ENCODE data around the gene SSTR4.

SSTR4 gene

DNA sequence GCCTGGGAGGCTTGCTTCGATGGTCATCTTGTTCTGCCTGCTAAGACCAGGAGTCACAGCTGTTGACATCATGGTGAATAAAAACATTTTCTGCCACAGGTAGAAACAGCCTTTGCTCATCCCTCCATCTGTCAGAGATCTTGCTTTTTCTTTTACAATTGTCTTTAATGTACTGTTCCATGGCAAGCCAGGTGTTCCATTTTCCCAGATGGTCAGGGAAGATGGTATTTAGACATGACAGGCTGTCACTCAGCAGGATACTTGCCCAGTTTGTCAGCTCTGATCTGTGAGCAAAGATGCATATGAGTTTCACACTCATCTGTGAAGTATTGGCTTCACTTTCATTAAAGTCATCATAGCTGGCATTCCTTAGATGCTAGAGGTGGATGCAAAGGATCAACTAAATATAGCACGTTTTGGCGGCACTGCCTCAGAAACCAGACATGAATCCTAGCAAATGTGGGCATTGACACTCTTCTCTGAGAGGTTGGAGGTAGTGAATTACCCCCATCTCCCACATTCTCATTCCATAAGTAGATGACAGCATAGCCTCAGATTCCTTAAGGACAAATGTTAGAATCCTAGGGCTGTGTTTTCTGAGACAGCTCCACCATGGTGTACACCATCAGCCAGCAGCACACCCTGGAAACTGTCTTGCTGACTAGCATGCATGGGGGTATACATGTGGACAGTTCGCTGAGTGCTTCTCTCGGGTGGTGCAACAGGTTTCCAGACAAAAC lies 4.2 kb downstream of the SSTR4 start:
- H3K4me3 ChIP-seq (ENCODE audit: low read depth, low read length): no peak overlapping the region
- no peak for DNase-seq (ENCODE audit: low read depth)

DNA sequence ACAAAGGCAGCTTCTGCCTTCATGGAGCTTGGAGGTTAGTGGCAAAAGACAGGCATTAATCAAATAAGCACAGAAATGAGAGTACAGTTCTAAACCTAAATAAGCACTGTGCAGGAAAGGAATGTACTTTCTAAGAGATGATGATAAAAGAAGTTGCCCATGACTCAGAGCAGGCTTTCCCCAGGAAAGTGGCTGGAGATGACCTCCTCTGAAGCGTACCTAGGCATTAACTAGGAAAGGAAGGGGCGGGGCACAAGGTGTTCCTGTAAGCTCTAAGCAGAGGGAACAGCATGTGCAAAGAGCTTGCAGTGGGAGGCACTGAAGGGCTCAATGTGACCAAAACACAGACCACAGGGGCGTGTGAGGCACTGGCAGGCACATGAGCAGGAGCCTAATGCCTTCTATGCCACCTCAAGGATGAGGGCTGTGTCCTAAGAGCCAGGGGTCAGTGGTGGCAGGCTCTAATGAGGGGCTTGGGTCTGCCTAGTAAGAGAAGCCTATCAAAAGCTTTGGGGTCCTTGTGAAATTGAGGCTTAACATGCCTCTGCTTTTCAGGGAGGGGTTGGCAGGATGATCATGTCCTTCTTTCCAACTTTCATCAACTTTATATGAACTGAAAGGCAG lies 4.9 kb downstream of the SSTR4 start:
- DNase-seq (ENCODE audit: low read depth): no peak
- no peak overlapping the region for H3K4me3 ChIP-seq (ENCODE audit: low read depth, low read length)

DNA sequence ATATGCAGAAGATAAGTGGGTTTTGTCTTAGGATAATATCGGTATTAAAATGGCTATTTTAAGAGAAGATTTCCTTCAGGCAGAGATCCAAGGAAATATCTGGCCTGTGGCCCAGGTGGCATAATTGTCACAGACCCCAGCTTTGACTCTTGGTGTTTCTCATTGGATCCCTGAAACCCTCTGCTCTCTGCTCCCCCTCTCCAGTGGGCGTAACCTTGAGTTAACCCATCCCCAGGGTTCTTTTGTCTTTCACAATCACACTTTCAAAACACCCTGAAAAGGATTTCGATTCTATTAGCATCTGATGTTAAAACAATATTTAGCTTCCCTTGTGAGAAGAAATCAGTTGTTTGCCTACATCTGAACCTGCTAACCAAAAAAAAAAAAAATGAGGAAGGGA lies 7.2 kb downstream of the SSTR4 start:
- no peak overlapping the region for H3K4me3 ChIP-seq (ENCODE audit: low read depth, low read length)
- no peak for DNase-seq (ENCODE audit: low read depth)

- H3K4me3 ChIP-seq (ENCODE audit: low read depth, low read length): no peak overlapping the region
- DNase-seq (ENCODE audit: low read depth): no peak
These were observed 8.3 kb downstream of the SSTR4 start for GRCh38 chr20:23043376-23043775.

- H3K4me3 ChIP-seq (ENCODE audit: low read depth, low read length): no peak overlapping the region
- DNase-seq (ENCODE audit: low read depth): no peak
These were observed 11.3 kb downstream of the SSTR4 start for GRCh38 chr20:23046431-23046830.

- peak overlapping the region; percentile 53 for H3K4me3 ChIP-seq (ENCODE audit: low read depth, low read length)
- no peak for DNase-seq (ENCODE audit: low read depth)
These were observed 12.1 kb downstream of the SSTR4 start for GRCh38 chr20:23047001-23047737.

DNA sequence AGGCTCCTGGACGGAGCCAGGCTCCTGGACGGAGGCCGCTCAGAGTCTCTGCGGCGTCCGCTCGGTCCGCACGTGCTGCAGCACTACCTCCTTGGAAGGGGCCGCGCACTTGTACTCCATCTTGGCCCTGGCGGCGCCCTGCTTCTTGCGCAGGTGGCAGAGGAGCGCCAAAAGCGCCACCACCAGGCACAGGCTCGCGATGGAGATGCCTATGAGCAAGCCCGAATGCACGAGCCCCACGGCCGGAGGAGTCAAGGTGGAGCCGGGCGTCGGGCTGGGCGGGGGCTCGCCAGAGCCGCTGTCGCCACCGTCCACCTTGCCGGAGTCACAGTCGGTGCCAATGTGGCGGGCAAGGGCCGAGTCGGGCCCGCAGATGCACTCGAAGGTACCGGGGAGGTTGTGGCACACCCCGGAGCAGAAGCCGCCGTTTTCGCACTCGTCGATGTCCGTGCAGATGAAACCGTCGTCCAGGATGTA lies 12.7 kb downstream of the SSTR4 start:
- H3K4me3 ChIP-seq (ENCODE audit: low read depth, low read length): peak overlapping the region; percentile 53
- DNase-seq (ENCODE audit: low read depth): no peak

- peak overlapping the region; percentile 53 for H3K4me3 ChIP-seq (ENCODE audit: low read depth, low read length)
- DNase-seq (ENCODE audit: low read depth): no peak
These were observed 13.4 kb downstream of the SSTR4 start for GRCh38 chr20:23048283-23049200.

- DNase-seq (ENCODE audit: low read depth): no peak
- peak within 1 kb of the TSS; percentile 53 for H3K4me3 ChIP-seq (ENCODE audit: low read depth, low read length)
These were observed 14.3 kb downstream of the SSTR4 start, which contains the start of gene THBD for GRCh38 chr20:23049201-23050075. Gene THBD, minus strand, starts transcription at chr20:23049672. Its CDS starts 168 bp downstream, at chr20:23049504.

DNA sequence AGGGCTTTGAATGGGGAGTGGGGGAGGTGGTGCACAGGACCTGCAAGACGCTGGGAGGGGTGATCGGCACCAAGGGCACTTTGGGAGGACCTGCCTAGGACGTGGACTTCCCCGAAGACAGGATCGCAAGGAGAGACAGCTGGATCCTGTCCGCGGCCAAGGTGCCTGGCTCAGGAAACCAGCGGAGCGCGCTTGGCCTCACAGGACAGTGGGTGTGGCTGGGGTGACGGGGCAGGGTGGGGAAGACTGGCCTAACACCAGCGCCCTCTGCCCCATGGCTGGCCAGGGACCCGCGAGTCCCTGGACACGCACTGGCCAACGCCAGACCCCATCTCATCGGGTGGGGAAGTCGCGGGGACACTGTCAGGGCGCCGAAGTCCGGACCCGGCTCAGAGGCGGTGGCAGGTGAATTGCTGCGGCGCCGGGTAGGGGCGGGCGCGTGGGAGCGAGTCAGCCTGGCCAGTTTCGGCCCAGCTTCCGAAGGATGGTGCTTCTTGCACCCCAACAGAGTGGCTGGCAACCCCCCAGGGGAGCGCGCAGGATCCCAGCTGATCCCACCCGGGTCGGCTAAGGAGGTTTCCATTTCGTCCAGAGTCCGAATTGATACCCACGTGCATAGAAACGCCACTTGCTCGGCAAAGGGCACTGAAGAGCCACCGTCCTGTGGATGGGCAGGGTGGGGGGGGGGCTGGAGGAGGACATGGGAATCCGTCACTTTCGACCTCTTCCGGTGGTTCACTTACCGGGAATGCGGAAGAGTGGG lies 15.1 kb downstream of the SSTR4 start:
- H3K4me3 ChIP-seq (ENCODE audit: low read depth, low read length): peak overlapping the region; percentile 53
- DNase-seq (ENCODE audit: low read depth): no peak

DNA sequence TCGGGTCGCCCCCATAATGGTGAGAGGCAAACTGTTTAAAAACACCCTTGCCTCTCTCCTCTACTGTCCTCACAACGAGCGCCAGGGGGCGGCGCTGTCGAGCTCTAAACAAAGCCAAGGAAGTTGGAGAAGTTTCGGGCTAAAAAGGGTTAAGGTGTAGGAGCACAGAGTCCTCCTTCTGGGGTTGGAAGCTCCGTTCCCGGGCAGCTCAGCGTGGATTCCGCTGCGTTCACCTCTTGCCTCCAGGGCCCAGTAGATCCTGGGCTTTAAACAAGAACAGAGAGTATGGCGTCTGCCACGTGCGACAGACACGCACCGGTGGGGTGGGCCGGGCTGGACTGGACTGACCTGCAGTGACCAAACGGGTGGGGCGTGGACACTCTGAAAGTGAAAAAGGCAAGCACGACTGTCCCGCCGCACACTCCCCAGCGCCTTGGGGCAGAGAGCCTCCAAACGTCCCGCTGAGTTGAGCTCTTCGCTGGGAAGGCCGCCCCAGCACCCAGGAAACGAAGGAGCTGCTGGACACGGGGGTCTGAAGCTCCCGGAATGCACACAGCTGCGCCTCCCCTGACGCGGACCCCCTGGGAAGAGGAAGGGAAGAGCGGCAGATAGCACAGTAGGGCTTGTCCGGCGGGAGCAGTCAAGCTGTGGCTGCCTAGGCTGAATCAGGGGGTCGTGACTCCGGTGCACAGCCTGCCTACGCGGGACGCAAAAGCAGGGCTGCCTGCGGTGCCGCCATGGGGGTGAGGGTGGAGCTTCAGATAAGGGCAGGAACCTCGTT lies 15.9 kb downstream of the SSTR4 start:
- peak overlapping the region; percentile 53 for H3K4me3 ChIP-seq (ENCODE audit: low read depth, low read length)
- peak; percentile 58 for DNase-seq (ENCODE audit: low read depth)

DNA sequence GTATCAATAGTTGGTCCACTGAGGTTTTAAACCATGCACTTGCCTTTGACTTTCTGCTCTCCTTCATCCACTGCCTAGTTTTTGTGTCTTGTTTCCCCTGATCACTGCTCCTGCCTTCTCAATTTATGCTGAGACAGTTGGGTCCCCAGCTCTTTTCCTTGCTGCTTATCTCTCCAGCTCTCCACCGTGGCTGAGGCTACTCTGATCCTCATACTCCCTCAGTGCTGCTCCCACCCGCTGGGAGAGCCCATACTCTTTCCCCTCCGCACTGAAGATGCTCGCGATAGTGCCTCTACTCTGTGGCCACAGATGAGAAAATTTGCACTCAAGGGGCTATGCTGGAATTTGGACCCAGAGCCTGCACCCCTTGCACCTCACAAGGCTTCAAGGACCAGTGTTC lies 17.8 kb downstream of the SSTR4 start:
- H3K4me3 ChIP-seq (ENCODE audit: low read depth, low read length): no peak overlapping the region
- DNase-seq (ENCODE audit: low read depth): no peak

DNA sequence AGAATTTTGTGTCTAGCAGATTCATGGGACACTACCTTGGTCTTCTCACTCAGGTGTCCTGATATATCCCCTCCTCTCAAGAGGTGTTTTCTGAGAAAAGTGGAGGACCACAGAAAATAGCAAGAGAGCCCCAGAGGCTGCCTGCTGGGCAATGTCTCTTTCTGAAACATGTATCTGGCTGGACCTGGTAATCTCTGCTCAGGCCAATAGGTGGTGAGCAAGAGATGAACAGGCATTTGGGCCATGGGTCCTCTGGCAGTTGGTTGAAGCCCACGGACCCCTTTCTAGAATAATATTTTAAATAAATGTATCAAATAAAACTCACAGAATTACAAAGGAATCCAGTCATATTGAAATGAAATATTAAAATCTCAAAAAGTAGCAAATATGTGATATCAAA lies 23.1 kb downstream of the SSTR4 start:
- no peak overlapping the region for H3K4me3 ChIP-seq (ENCODE audit: low read depth, low read length)
- no peak for DNase-seq (ENCODE audit: low read depth)

DNA sequence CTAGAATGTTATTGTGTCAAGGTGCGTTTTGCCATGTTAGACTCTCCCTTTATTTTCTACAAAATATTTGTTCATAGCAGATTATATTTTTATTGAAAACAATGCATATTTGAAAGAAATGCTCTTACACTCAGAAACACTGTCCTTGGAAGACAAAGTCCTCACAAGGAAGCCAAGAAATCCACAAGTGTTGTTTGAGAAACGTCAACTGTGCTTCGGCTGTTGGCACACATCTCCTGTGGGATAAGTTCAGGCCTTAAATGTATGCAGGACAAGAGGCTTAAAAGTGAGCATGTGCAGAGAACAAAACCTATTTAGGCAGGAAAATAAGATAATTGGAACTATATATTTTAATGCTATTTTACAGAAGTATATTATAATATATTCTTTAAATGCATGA lies 23.9 kb downstream of the SSTR4 start:
- no peak for DNase-seq (ENCODE audit: low read depth)
- H3K4me3 ChIP-seq (ENCODE audit: low read depth, low read length): no peak overlapping the region

- DNase-seq (ENCODE audit: low read depth): no peak
These were observed 24.7 kb downstream of the SSTR4 start for GRCh38 chr20:23059846-23060245.

GRCh38 chr20:23060629-23061028 lies 25.5 kb downstream of the SSTR4 start:
- no peak for DNase-seq (ENCODE audit: low read depth)
- H3K4me3 ChIP-seq (ENCODE audit: low read depth, low read length): no peak overlapping the region

More at GRCh38 chr20:23059846-23060245, 24.7 kb downstream of the SSTR4 start:
- no peak overlapping the region for H3K4me3 ChIP-seq (ENCODE audit: low read depth, low read length)

GRCh38 chr20:23061262-23061661 lies 26.1 kb downstream of the SSTR4 start:
- no peak overlapping the region for H3K4me3 ChIP-seq (ENCODE audit: low read depth, low read length)
- DNase-seq (ENCODE audit: low read depth): no peak

Measured in skeletal muscle cell (primary cell).